CD4-positive, alpha-beta memory T cell (primary cell): ENCODE data around the gene PLK2. TPM values are rescaled to one million over a fixed set of nuclear protein-coding genes. Genes with fewer than 3 reads are reported as not detected.

Source experiments
- CTCF ChIA-PET: fragments of 350-600 bp; sonication (Branson Sonifier 250); formaldehyde crosslinking; loops from one replicate; lab custom pipeline; 2021; ENCODE audit warnings: inconsistent platforms; ENCODE audit not compliant: partially characterized antibody; lab: Charles Lee
- POLR2A ChIA-PET: fragments of 350-600 bp; sonication (Branson Sonifier 250); formaldehyde crosslinking; loops from one replicate; lab custom pipeline; 2021; ENCODE audit not compliant: partially characterized antibody; lab: Charles Lee
- DNase-seq, 5 donors: peaks; one replicate each; pipeline versions ENCODE4 v3.0.0 to v3.0.0-alpha.2; 2020 to 2022; ENCODE audit warnings: mixed read lengths in 1 of 5
- H3K27ac ChIP-seq: one replicate; pipeline ENCODE4 v1.7.0; 2013; ENCODE audit warnings: low read depth, low read length
- H3K27me3 ChIP-seq: 2 replicates; pipeline ENCODE4 v1.7.0; 2013; ENCODE audit warnings: mild to moderate bottlenecking, low read length, moderate library complexity; ENCODE audit not compliant: insufficient read depth
- H3K36me3 ChIP-seq: 2 replicates; pipeline ENCODE4 v1.7.0; 2013; ENCODE audit warnings: mild to moderate bottlenecking, low read length, moderate library complexity; ENCODE audit not compliant: insufficient read depth
- H3K4me1 ChIP-seq: 2 replicates; pipeline ENCODE4 v1.7.0; 2013; ENCODE audit warnings: mild to moderate bottlenecking, low read length, moderate library complexity; ENCODE audit not compliant: insufficient read depth
- H3K4me3 ChIP-seq, 2 donors: one replicate each; pipeline ENCODE4 v1.7.0; 2013; ENCODE audit warnings: low read length in 2 of 2, mild to moderate bottlenecking in 1 of 2
- H3K9me3 ChIP-seq, 2 donors: one replicate each; pipeline ENCODE4 v1.7.0; 2013; ENCODE audit warnings: low read length in 2 of 2, control low read depth in 1 of 2; ENCODE audit not compliant: control insufficient read depth in 1 of 2
- H3K27ac Mint-ChIP-seq, 7 donors: one replicate each; pipeline ENCODE4 v1.8.0; 2020 to 2021; ENCODE audit warnings: mixed read lengths in 7 of 7, mild to moderate bottlenecking in 6 of 7, inconsistent platforms in 3 of 7, moderate library complexity in 3 of 7
- H3K27me3 Mint-ChIP-seq, 2 donors: one replicate each; pipeline ENCODE4 v1.8.0; 2020 to 2021; ENCODE audit warnings: mixed read lengths in 2 of 2
- H3K36me3 Mint-ChIP-seq, 2 donors: one replicate each; pipeline ENCODE4 v1.8.0; 2020 to 2021; ENCODE audit warnings: mixed read lengths in 2 of 2, inconsistent platforms in 1 of 2, mild to moderate bottlenecking in 1 of 2
- H3K4me1 Mint-ChIP-seq, 4 donors: one replicate each; pipeline ENCODE4 v1.8.0; 2020 to 2021; ENCODE audit warnings: mixed read lengths in 4 of 4, mild to moderate bottlenecking in 1 of 4
- H3K4me3 Mint-ChIP-seq, 8 donors: one replicate each; pipeline ENCODE4 v1.8.0; 2020 to 2021; ENCODE audit warnings: mixed read lengths in 8 of 8, mild to moderate bottlenecking in 7 of 8, moderate library complexity in 6 of 8, inconsistent platforms in 3 of 8
- H3K9me3 Mint-ChIP-seq, 8 donors: one replicate each; pipeline ENCODE4 v1.8.0; 2020 to 2021; ENCODE audit warnings: mixed read lengths in 8 of 8, mild to moderate bottlenecking in 5 of 8, inconsistent platforms in 3 of 8, moderate library complexity in 1 of 8
- intact Hi-C: fragments of 100-400 bp; cut with micrococcal nuclease; formaldehyde crosslinking; loops from one replicate; pipeline ENCODE4 v1.15.1; 2023
- polyA plus RNA-seq, 2 donors: library from polyadenylated mRNA; unstranded; fragments of 300-500 nt; fragmentation: Illumina TruSeq; gene quantifications; one replicate each; pipeline ENCODE4 v1.2.3, GENCODE V29; 2021
- total RNA-seq, 2 experiments: library from RNA; stranded (reverse); gene quantifications; one replicate each; pipeline ENCODE4 v1.2.3, GENCODE V29; 2021

The PLK2 gene
- total and polyA plus RNA-seq, 4 experiments from 2014 or later: 2.2 to 8.2 (median 6.4) TPM

- Histone ChIP-seq H3K36me3 (no peaks in the 10 kb centered on the region), H3K27ac (no peak overlapping the region), H3K9me3 (no peaks in the 10 kb centered on the region), H3K27me3 (peaks cover 3% of the 10 kb centered on the region), H3K4me3 (no peak overlapping the region), H3K4me1 (no peaks in the 10 kb centered on the region)
- Mint-ChIP-seq H3K4me3 (no peak overlapping the region), H3K9me3 (no peaks in the 10 kb centered on the region), H3K36me3 (no peaks in the 10 kb centered on the region), H3K4me1 (no peaks in the 10 kb centered on the region), H3K27me3 (peaks cover 7 to 10% of the 10 kb centered on the region in 2 donors), H3K27ac (no peak overlapping the region)
- ChIA-PET CTCF (no interaction called here), POLR2A (no interaction called here)
- intact Hi-C loops: no loop called here
- DNase-seq: no peak
Observed at GRCh38 chr5:58406394-58406793, 53.5 kb downstream of the PLK2 start.

- no peak for DNase-seq
- no peak overlapping the region for H3K27ac ChIP-seq
- H3K4me1 Mint-ChIP-seq: no peaks in the 10 kb centered on the region
- no peaks in the 10 kb centered on the region for H3K36me3 ChIP-seq
- no peaks in the 10 kb centered on the region for H3K36me3 Mint-ChIP-seq
- H3K27ac Mint-ChIP-seq: no peak overlapping the region
- peaks cover 3% of the 10 kb centered on the region for H3K27me3 ChIP-seq
- H3K4me3 ChIP-seq: no peak overlapping the region
- H3K9me3 Mint-ChIP-seq: no peaks in the 10 kb centered on the region
- no peaks in the 10 kb centered on the region for H3K4me1 ChIP-seq
- intact Hi-C loops: no loop called here
- peaks cover 2 to 8% of the 10 kb centered on the region in 2 donors for H3K27me3 Mint-ChIP-seq
- no peaks in the 10 kb centered on the region for H3K9me3 ChIP-seq
- CTCF ChIA-PET: no interaction called here
- no peak overlapping the region for H3K4me3 Mint-ChIP-seq
- POLR2A ChIA-PET: no interaction called here
Observed at GRCh38 chr5:58405175-58405574, 54.7 kb downstream of the PLK2 start.

- Mint-ChIP-seq H3K4me3 (no peak overlapping the region), H3K36me3 (no peaks in the 10 kb centered on the region), H3K4me1 (no peaks in the 10 kb centered on the region), H3K27ac (no peak overlapping the region), H3K27me3 (peaks cover 2 to 7% of the 10 kb centered on the region in 2 donors), H3K9me3 (no peaks in the 10 kb centered on the region)
- Histone ChIP-seq H3K4me3 (no peak overlapping the region), H3K27me3 (peaks cover 3% of the 10 kb centered on the region), H3K27ac (no peak overlapping the region), H3K36me3 (no peaks in the 10 kb centered on the region), H3K4me1 (no peaks in the 10 kb centered on the region), H3K9me3 (no peaks in the 10 kb centered on the region)
- CTCF ChIA-PET: no interaction called here
- POLR2A ChIA-PET: no interaction called here
- DNase-seq: no peak
- intact Hi-C loops: no loop called here
Observed at GRCh38 chr5:58404734-58405133, 55.2 kb downstream of the PLK2 start.

Other genes with a start within 250 kb of the PLK2 start
- not detected for gene GAPT, start 31.3 kb upstream of the PLK2 start, total RNA-seq
- 1 to 10 TPM in 1 of 2 donors, not detected in 1; 2.0 TPM for gene GAPT, start 31.3 kb upstream of the PLK2 start, polyA plus RNA-seq
- gene RAB3C, start 123.0 kb upstream of the PLK2 start, total RNA-seq: not detected
- not detected for gene RAB3C, start 123.0 kb upstream of the PLK2 start, polyA plus RNA-seq